CD4-positive, alpha-beta T cell treated with Interleukin-21 for 1 hour (primary cell): ENCODE data around the gene SF3B1.
"Not testable (repeated sequence)": the region's sequence is repeated elsewhere in the genome, so short reads cannot be mapped to it uniquely, and the experiment has no call there.

Experiments used
- DNase-seq: peaks from one replicate; pipeline ENCODE4 v3.0.0-alpha.2; 2020

Gene SF3B1, protein sequence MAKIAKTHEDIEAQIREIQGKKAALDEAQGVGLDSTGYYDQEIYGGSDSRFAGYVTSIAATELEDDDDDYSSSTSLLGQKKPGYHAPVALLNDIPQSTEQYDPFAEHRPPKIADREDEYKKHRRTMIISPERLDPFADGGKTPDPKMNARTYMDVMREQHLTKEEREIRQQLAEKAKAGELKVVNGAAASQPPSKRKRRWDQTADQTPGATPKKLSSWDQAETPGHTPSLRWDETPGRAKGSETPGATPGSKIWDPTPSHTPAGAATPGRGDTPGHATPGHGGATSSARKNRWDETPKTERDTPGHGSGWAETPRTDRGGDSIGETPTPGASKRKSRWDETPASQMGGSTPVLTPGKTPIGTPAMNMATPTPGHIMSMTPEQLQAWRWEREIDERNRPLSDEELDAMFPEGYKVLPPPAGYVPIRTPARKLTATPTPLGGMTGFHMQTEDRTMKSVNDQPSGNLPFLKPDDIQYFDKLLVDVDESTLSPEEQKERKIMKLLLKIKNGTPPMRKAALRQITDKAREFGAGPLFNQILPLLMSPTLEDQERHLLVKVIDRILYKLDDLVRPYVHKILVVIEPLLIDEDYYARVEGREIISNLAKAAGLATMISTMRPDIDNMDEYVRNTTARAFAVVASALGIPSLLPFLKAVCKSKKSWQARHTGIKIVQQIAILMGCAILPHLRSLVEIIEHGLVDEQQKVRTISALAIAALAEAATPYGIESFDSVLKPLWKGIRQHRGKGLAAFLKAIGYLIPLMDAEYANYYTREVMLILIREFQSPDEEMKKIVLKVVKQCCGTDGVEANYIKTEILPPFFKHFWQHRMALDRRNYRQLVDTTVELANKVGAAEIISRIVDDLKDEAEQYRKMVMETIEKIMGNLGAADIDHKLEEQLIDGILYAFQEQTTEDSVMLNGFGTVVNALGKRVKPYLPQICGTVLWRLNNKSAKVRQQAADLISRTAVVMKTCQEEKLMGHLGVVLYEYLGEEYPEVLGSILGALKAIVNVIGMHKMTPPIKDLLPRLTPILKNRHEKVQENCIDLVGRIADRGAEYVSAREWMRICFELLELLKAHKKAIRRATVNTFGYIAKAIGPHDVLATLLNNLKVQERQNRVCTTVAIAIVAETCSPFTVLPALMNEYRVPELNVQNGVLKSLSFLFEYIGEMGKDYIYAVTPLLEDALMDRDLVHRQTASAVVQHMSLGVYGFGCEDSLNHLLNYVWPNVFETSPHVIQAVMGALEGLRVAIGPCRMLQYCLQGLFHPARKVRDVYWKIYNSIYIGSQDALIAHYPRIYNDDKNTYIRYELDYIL

DNA sequence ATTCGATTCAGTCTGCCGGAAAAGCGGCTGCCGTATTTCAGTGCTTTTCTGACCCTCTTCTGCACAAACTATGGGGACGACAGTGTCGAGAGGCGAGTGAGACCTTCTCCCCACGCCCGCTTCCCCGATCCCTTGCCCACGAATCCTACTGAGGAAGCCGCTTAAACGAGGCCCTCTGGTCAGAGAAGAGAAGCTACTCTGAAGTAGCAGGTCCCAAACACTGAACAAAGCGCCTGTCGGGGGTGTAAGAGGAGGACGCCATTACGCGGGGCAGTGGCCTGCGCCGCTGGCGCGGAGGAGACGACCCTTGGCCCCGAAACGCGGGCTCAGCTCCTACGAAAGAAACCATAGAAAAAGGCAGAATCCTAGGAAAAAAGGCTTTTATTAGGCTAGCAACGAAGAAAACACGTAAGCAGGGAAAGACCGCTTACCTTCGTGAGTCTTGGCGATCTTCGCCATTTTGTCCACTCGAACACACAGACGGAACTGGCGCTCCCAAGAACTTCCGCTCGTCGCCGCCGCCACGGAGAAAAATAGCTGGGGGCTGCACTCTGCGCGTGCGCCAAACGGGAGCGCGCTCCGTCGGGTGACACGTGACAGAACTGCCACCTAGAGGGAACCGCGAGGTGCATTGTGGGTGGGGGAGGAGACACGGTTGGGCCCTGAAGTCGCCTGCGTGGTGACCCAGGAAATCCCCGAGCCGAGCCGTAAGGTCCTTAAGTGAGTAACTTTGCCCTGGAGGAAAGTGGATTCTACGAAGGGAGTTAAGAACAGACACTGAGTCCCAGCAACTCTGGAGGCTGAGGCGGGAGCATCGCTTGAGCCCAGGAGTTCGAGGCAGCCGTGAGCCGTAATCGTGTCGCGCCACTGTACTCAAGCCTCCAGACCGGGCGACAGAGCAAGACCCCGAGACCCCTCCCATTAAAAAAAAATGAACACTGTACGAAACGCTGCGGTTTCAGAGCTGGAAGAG, at the start of gene SF3B1:
Gene SF3B1, minus strand, starts transcription at position 488 of the 973 bp plus-strand sequence. Its CDS starts 29 bp downstream, at position 459.
- peak; percentile 99 for DNase-seq

DNA sequence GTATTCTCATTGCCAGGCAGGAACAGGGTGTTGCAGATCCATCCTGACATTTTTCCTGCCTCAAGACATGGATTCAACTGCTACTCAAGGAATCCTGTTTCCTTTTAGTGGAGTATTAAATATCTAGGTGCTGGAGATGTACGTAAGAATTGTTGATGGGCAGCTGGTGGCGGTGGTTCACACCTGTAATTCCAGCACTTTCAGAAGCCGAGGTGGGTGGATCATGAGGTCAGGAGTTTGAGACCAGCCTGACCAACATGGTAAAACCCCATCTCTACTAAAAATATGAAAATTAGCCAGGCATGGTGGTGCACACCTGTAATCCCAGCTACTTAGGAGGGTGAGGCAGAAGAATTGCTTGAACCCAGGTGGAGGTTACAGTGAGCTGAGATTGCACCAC, 49.4 kb upstream of the SF3B1 start:
- DNase-seq = not testable (repeated sequence)

DNA sequence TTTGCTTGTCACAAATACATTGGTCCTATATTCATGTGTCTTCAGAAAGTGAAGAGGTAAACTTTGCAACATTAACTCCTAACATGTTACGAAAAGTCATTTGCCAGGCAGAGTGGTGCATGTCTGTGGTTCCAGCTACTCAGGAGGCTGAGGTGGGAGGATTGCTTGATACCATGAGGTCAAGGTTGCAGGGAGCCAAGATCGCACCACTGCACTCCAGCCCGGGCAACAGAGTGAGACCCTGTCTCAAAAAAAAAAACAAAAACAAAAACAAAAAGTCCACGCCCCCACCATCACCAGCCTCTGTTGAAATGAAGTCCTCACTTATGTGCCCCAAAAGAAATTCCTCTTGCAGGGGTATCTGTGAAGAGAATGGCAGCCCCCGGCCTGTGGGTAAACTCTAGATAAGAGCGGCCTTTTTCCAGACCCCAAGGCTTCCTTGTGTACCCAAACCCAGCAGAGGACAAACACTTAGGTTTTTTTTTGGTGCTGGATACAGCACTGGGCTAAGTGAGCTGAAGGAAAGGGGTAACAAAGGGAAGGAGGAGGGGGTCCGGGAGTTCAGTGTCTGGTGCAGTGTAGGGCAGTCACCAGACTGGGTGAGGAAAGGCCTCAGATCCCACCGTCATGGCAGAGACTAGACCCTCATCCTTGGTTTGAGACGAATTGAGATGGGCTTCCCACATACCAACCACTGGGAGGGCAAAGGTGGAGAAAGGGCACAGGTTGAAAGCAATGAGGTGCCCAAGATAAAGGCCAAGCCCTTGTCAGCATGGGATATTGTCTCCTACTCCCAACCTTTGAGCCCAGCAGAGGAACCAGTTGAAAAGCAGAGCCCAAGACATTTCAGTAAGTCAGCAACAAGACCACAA, 45.6 kb upstream of the SF3B1 start:
- no peak for DNase-seq

DNA sequence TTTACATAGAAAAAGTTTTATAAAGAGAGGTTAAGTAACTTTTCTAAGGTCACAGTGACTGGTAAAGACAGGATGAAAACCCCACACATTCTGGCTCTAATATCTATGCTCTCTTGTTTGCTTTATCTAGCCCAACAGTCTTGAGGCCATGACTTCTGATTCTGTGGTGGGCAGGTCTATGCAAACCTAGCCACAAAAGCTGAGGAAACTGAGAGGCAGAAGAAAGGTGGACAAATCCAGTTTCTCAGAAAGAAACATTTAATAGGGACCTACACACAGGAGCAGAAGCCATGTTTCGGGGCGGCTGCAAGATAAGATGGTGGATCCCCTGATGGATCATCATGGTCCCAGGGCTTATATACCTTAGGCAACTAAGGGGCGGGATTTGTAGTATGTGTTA, 43.0 kb upstream of the SF3B1 start:
- DNase-seq = no peak

DNA sequence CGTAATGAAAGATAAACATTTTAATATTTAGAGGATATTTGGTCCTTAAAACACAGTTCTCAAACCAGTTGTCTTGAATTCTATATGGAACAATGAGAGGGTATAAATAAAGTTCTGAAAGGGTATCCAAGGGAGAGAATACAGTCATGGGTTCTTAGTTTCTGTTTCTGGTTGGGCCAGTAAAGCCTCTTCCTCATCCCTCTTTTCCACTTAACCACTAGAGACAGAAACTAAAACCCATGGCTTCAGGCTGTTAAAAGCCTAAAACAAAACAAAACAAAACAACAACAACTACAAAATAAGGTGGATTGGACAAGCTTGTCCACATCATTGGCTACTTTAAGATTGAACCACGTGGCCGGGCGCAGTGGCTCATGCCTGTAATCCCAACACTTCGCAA, 37.3 kb upstream of the SF3B1 start:
- no peak for DNase-seq

DNA sequence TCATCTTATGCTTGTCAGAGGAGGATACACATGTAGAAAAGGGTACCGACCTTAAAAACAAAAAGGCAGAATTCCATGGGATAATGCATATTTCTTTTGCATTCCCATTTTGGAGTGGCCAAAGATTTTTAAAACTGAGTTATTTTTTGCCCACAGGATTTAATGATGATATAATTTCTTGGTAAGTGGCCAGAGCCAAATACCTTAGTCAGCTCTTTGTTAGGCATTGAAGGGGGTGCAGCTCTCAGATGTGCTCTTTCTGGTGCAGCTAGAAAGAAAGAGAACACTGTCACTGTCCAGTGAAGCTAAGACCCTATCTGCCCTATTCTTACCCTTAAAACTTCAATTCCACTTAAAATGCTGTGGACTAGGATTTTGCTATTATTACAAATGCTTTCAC, 29.3 kb upstream of the SF3B1 start:
- DNase-seq = no peak

DNA sequence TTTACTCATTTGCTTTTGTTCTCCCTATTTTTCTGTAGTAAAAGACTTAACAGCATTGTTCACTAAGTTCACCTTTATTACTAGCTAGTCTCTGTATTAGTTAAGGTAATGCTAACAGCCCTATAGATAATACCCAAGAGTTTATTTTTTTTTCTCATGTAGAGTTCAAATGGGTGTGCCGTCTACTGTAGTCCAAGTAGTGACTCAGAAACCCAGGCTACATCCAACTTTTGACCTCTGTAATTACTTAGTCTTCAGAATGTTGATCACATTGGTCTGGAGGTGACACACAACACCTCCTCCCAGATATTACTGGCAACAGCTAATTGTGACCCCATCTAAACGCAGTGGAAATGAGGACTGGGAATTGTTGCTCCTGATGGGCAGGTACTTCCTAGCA, 26.2 kb upstream of the SF3B1 start:
- no peak for DNase-seq

DNA sequence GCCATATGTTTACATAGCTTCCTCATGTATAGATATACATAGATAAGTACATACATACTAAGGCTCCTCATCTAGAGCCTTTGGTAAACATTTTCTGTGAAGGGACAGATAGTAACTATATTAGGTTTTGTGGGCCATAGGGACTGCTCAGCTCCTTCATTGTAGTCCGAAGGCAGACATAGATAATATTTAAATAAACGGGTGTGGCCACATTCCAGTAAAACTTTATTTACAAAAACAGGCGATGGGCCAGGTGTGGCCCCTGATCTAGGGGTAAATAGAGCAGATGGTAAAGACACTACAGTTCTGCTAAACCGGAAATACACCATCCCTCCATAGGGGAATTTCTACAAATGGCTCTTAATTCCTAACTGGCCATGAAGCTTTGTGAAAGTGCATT, 25.8 kb upstream of the SF3B1 start:
- no peak for DNase-seq

DNA sequence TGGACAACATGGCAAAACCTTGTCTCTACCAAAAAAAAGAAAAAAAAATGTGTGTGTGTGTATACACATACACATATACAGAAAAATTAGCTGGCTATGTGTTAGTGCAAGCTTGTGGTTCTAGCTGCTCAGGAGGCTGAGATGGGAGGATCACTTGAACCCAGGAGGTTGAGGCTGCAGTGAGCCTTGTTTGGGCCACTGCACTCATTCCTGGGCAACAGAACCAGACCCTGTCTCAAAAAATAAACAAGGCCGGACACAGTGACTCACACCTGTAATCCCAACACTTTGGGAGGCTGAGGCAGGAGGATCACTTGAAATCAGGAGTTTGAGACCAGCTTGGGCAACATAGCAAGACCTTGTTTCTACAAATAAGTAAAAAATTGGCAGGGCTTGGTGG, 20.6 kb upstream of the SF3B1 start:
- no peak for DNase-seq

DNA sequence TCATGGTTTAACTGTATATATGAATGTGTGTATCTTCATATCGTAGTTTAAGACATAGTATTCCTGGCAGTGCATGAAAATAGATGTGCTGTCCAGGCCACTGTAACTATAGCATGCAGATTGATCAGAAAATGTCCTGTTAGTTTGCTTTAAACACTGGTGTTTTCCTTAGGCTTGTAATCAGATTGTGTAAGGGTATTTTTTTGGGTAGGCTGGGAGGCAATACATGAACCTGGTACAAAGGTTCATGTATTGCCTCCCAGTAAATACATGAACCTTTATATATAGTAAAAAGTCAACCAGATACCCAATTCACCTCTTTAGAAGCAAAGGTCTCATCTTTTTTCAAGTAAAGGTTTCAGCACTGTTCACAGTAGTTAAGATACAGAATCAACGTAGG, 20.1 kb upstream of the SF3B1 start:
- no peak for DNase-seq

DNA sequence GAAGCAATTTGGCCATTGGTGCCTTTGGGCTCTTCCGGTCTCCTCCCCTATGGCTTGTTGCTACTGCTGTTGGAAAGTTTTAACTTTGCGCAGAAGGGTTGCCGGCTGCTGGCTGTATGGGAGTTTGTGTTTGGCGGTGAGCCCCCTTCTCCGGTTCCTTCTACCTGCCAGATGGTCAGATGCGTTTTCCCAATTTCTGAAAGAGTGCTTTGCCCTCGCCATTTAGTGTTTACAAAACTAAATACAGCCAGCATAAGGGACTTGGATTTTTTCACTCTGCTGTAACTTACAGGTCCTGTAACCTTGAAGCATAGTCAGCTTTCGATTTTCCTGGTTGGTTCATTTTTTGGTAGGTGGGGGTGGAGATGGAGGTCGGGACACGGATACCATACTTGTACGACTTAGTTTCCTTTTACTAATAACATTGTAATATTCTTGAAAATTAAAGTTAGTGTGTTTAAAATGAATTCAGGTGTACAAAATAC, 19.1 kb upstream of the SF3B1 start:
- no peak for DNase-seq

DNA sequence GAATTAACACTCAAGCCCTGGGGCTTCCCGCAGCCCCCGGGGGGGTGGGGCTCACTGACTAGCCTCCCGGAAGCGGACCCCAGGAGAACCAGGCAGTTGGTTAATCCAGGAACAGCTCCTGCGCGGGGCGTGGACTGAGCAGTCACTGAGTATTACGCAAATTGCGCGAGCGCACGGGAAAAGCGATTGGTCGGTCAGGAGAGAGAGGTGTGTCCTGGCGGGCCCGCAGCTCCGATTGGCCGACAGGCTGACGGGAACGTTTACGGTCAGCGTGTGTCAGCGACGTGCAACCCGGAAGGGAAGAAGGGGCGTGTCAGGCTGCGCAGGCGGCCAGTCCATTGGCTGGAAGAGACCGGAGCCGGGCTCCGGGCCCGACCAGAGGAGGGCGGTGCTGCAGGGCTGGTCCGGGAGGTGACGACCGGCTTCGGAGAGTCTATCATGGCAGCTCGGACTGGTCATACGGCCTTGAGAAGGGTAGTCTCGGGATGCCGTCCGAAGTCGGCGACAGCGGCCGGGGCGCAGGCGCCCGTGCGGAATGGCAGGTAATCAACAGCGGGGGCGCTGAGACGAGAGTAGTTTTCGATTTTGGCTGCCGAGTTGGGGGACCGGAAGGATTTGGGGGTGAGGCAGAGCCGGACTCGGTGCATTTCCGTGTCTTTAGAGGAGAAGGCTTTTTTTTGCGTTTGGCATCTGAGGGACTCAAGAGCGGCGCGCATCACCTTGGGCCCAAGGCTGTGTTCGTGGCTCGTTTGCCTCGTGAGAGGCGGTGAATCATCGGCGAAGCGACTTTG, 18.5 kb upstream of the SF3B1 start, which contains the start of gene COQ10B:
Gene COQ10B, plus strand, starts transcription at position 430 of the 791 bp plus-strand sequence. Its CDS starts 9 bp downstream, at position 439.
- DNase-seq = peak; percentile 99

DNA sequence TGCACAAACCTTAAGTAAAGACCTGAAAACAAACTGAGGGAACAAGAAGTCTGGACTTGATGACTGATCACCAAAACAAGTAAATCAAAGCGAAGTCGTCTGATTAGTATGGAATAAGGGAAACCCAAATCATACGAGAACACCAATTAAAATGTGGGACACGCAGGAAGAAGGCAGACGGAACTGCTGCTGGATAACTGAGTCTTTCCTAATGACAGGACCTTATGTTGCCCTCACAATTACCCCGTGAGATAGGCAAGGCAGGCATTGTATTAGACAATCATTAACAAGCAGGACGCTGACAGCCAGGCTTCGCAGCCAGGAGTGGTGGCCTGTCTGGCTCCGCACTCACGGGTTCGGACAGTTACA, 17.9 kb upstream of the SF3B1 start:
- no peak for DNase-seq

DNA sequence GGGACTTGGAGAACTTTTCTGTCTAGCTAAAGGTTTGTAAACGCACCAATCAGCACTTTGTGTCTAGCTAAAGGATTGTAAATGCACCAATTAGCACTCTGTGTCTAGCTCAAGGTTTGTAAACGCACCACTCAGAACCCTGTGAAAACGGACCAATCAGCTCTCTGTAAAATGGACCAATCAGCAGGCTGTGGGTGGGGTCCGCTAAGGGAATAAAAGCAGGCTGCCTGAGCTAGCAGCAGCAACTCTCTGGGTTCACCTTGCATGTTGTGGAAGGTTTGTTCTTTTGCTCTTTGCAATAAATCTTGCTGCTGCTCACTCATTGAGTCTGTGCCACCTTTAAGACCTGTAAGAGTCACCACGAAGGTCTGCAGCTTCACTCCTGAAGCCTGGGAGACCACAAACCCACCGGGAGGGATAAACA, 16.1 kb upstream of the SF3B1 start:
- not testable (repeated sequence) for DNase-seq

DNA sequence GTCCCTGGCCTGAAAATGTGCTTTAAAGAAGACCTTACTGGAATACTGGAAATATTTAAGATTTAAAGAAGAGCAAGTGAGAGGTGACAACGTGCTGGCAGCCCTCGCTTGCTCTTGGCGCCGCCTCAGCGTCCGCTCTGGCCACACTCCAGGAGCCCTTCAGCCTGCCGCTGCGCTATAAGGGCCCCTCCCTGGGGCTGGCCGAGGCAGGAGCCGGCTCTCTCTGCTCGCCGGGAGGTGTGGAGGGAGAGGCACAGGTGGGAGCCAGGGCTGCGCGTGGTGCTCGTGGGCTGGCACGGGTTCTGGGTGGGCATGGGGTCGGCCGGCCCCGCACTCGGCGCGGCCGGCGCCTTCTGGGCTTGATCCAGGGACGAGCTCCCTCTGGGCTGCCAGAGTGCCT, 15.6 kb upstream of the SF3B1 start:
- no peak for DNase-seq

DNA sequence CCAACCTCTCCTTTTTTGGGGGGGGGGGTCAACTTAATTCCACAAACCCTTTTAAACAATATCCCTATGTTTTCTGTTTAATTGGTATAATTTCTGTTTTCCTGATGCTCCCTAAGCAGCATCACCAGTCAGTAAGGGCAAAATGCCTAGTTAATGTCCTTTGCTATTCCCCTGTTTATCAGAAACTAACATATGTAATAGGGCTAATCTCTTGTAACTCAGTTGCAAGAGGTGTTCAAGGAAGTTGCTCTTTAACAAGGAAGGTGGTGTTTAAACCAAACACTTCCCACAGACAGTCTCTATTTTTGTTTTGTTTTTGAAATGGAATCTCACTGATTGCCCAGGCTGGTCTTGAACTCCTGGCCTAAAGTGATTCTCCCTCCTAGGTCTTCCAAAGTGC, 12.0 kb upstream of the SF3B1 start:
- DNase-seq = no peak

DNA sequence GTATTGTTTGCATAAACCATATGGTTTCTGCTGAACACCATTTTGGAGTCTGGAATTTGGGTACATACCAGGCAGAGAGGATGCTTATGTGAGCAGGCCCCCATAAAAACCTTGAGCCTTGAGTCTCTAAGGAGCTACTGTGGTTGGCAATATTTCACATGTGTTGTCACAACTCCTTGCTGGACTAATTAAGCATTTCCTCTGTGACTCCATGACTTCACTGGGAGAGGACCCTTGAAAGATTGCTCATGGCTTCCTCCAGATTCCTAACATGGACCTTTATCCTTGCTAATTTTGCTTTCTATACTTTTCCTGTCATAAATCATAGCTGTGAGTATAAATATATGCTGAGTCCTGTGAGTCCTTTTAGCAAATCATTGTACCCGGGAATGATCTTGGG, 10.9 kb upstream of the SF3B1 start:
- DNase-seq = no peak

DNA sequence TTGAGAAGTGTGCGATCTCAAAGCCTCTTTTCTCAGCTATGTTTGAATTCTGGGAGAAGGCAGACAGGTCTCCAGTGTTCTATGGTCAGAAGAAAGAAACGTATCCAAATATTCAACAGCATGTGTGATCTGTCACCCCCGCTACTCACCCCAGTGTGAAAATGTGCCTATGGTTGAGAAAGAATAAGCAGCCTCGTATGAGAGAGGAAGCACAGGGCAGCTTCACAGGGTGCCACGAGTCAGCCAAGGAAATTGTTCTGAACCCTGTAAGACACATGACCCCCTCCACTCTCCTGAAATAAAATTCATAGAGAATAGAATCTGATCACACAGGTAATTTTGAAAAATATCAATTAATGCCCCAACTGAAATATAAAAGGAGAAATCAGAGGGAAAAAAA, 8.0 kb upstream of the SF3B1 start:
- DNase-seq = no peak

DNA sequence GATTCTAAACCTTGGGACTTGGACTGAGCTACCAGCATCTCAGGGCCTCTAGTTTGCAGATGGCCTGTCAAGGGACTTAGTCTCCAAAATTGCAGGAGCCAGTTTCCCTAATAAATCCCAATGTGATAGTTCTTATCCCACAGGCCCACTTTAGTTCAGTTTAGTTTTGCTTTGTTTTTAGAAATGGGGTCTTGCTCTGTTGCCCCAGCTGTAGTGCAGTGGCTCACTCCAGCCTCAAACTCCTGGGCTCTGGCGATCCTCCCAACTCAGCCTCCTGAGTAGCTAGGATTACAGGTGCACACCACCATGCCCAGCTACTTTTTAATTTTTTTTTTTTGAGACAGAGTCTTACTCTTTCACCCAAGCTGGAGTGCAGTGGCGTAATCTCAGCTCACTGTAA, 2.6 kb upstream of the SF3B1 start:
- DNase-seq = no peak
